ENCODE measurements around the gene GAB4.
"Not testable (repeated sequence)": the region's sequence is repeated elsewhere in the genome, so short reads cannot be mapped to it uniquely, and the experiment has no call there.

Gene GAB4

DNA sequence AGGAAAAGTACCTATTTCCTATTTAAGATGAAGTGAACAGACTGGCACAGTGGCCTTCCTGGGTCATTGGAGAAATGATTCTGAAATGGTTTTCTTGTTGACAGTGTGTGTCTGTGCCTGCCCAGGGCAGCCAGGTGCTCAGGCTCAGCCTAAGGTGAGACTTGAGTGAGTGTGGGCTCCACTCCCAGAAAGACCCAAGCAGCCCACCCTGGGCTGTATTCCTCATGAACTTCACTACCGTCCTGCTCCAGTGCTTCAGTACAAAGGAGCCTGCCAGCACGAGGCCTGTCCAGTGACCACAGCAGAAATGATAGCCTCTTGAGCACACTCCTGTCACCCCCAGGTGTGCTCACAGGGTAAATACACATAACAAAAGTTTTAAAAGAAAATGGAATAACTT lies 49.5 kb downstream of the GAB4 start:
- DNase-seq (ENCODE audit: low read depth), result no peak

GRCh38 chr22:16957781-16958180 lies 50.2 kb downstream of the GAB4 start:
- no peak for DNase-seq (ENCODE audit: low read depth)

DNA sequence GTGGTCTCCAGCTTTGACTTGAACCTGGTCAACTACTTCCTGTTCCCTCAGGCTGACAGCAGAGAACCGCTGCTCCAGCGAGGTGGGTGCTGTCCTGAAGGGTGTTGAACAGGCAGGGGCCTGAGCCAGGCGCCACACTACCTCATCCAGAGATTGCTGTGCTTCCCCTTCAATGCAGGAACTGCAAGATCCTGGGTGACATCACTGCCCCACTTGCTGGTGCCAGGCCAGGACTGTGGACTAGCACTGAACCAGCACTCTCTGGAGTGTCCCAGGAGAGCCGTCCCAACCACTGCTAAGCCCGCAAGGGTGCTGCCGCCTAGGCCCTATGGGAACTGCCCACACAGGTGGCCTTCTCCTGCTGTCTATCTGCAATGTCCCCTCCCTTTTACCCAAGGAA lies 51.7 kb downstream of the GAB4 start:
- DNase-seq (ENCODE audit: low read depth), result no peak

DNA sequence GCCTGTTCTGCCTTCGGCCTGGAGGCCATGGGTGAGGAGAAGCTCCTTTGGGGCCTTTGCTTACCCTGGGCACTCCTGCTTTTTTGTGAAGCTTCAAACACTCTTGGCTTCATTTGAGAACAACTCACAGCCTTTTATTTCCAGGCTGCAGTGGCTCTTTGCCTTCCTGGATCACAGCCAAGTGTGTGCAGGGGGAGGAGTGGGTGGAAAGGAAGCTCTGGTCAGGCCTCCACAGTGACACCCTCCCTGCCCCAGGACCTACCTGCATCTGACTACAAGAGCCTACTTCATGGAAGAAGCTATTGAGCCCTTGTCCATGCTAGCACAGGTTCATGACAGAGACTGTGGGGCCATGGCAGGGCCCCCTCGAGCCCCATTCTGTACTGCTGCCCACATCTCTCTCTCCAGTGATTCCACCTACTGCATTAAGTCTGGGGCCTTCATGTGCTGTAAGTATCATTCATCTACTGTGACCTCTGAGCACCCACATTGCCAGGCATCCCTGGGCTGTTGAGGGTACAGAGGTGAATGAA lies 52.3 kb downstream of the GAB4 start:
- DNase-seq (ENCODE audit: low read depth), result no peak

DNA sequence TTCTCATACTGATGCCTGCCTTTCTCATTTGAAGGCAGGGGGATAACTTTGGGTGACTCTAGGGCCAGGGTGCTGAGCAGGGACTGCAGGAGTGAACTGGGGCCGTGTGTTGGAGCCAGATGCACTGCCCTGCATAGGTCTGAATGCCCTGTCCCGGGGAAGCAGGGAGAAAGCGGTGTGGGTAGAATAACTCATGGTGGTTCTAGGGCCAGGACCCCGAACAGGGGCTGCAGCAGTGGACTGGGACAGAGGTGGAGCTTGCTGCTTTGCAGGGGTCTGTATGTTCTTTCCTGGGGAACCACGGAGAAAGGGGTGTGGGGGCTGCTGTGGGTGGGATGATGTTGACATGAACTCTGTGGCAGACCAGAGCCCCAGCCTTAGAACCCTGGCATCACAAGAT lies 52.9 kb downstream of the GAB4 start:
- DNase-seq (ENCODE audit: low read depth), result no peak

GRCh38 chr22:16954060-16954403 lies 54.0 kb downstream of the GAB4 start:
- DNase-seq (ENCODE audit: low read depth), result no peak

- no peak for DNase-seq (ENCODE audit: low read depth)
Observed at GRCh38 chr22:16953206-16954059, 54.6 kb downstream of the GAB4 start.

- peak; percentile 4 for DNase-seq (ENCODE audit: low read depth)
Observed at GRCh38 chr22:16949561-16949960, 58.5 kb downstream of the GAB4 start.

DNA sequence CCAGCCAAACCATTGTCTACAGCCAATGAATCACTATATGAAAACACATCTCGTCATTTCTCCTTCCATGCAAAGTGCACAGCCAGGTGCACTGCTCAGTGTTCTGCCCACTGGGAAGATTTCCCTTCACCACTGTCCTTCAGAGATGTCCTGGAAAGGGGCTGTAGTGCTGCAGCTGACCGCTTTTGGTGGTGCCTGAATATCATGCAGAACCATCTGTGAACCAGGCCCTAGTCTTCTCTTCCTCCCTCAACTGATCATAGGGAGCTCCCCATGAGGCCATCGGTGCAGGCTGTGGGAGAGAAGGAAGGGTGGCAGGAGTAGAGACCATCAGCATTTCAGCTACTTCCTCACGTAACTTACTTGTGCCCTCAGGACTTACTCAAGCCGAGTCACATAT lies 70.2 kb downstream of the GAB4 start:
- no peak for DNase-seq (ENCODE audit: low read depth)

GRCh38 chr22:16937209-16937608 lies 70.8 kb downstream of the GAB4 start:
- not testable (repeated sequence) for DNase-seq (ENCODE audit: low read depth)

GRCh38 chr22:16936625-16937024 lies 71.4 kb downstream of the GAB4 start:
- no peak for DNase-seq (ENCODE audit: low read depth)

- DNase-seq (ENCODE audit: low read depth), result no peak
Observed at GRCh38 chr22:16935209-16935608, 72.8 kb downstream of the GAB4 start.

- no peak for DNase-seq (ENCODE audit: low read depth)
Observed at GRCh38 chr22:16933291-16934282, 74.4 kb downstream of the GAB4 start.

GRCh38 chr22:16932577-16932976 lies 75.4 kb downstream of the GAB4 start:
- DNase-seq (ENCODE audit: low read depth), result no peak

GRCh38 chr22:16925407-16925966 lies 82.5 kb downstream of the GAB4 start:
- no peak for DNase-seq (ENCODE audit: low read depth)

GRCh38 chr22:16922706-16923105 lies 85.3 kb downstream of the GAB4 start:
- no peak for DNase-seq (ENCODE audit: low read depth)

DNA sequence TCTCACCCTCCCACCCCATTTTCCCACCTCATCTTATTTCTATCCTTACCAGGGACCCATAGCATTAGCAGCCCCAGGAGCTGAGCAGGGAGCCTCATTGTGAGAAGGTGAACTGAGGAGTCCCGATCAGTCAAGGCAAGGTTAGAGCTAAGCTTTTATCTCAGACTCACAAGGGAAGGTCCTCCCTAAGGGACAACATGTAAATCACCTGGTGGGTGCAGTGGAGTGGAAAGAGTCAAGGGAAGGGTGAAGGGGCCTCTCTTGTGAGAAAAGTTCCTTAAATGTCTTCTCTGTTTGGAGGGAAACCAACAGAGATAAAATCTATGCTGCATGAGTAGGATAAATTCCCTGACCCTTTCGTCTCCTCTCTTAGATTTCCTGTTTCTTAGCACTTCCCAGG lies 85.9 kb downstream of the GAB4 start:
- DNase-seq (ENCODE audit: low read depth), result no peak

- peak; percentile 40 for DNase-seq (ENCODE audit: low read depth)
Observed at GRCh38 chr22:16917144-16918003, 90.6 kb downstream of the GAB4 start.

DNA sequence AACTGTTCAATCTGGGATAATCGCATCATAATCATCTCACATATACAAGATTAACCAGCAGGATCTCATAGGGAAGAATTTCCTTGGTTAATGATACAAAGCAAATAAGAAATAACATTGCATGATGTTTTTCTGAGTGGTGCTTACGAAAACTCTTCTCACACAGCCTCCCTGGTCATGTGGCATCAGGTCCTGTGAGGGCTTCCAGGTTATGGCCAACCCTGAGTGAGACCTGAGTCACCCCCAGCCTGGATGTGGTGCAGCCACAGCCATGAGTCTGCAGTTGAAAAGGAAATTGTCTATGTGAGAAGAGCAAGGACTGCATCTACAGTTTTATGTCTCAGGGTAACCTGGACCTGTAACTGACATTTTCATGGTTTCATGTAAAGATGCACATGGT lies 92.3 kb downstream of the GAB4 start:
- DNase-seq (ENCODE audit: low read depth), result no peak

DNA sequence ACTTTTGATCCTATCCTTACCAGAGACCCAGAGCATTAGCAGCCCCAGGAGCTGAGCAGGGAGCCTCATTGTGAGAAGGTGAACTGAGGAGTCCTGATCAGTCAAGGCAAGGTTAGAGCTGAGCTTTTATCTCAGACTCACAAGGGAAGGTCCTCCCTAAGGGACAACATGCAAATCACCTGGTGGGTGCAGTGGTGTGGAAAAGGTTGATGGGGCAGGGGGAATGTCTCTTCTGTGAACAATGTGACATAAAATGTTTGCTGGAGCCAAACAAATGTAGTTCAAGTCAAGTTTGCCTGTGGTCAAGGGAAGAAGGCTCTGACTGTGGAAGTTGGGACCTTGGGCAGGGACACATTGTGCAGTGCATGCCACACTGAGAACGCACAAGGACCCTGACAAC lies 93.1 kb downstream of the GAB4 start:
- DNase-seq (ENCODE audit: low read depth), result not testable (repeated sequence)

- no peak for DNase-seq (ENCODE audit: low read depth)
Observed at GRCh38 chr22:16914006-16914405, 94.0 kb downstream of the GAB4 start.
